Epithelial cell of alveolus of lung (primary cell): ENCODE measurements around the gene RASAL3. TPM values are rescaled to one million over a fixed set of nuclear protein-coding genes. Genes with fewer than 3 reads are reported as not detected.

Source experiments
- total RNA-seq: library from RNA; depleted of rRNA; stranded (reverse); fragments of >200 nt; gene quantifications from 2 replicates; pipeline ENCODE4 v1.2.1, GENCODE V29; 2015

RASAL3 gene
- total RNA-seq, result 0.32 and 0.52 TPM in 2 replicates

GRCh38 chr19:15464394-15465385 lies at the start of gene RASAL3:
Gene RASAL3, minus strand, starts transcription at chr19:15464544. Its CDS starts 186 bp downstream, at chr19:15464358.

GRCh38 chr19:15508035-15508710 lies 43.8 kb upstream of the RASAL3 start, which contains the start of gene CYP4F22:
Gene CYP4F22, plus strand, starts transcription at chr19:15508525. Its CDS starts 16,812 bp downstream, at chr19:15525337.

GRCh38 chr19:15479391-15480345 lies 15.3 kb upstream of the RASAL3 start, which contains the start of gene PGLYRP2:
Gene PGLYRP2, minus strand, starts transcription at chr19:15479501. Its CDS starts 130 bp downstream, at chr19:15479371.

GRCh38 chr19:15449620-15450527 lies 14.5 kb downstream of the RASAL3 start, which contains the start of gene WIZ:
Gene WIZ, minus strand, starts transcription at chr19:15449956. Its CDS starts 1,649 bp downstream, at chr19:15448307.

GRCh38 chr19:15418579-15419412 lies 45.5 kb downstream of the RASAL3 start, which contains the start of gene AKAP8L:
Gene AKAP8L, minus strand, starts transcription at chr19:15418988. Its CDS starts 65 bp downstream, at chr19:15418923.

Other genes with a start within 250 kb of the RASAL3 start
- 0.26 TPM in 1 of 2 replicates, not detected in the other for gene EPHX3, start 232.1 kb downstream of the RASAL3 start, total RNA-seq
- gene BRD4, start 132.0 kb downstream of the RASAL3 start, total RNA-seq, result 17.5 and 32.6 TPM in 2 replicates
- 12.0 and 17.2 TPM in 2 replicates for gene AKAP8, start 84.8 kb downstream of the RASAL3 start, total RNA-seq
- 44.9 and 95.8 TPM in 2 replicates for gene AKAP8L, start 45.6 kb downstream of the RASAL3 start, total RNA-seq
- 34.4 and 37.8 TPM in 2 replicates for gene WIZ, start 14.6 kb downstream of the RASAL3 start, total RNA-seq
- gene PGLYRP2, start 15.0 kb upstream of the RASAL3 start, total RNA-seq, result not detected in 2 replicates
- not detected in 2 replicates for gene CYP4F22, start 44.0 kb upstream of the RASAL3 start, total RNA-seq
- not detected in 2 replicates for gene CYP4F8, start 150.7 kb upstream of the RASAL3 start, total RNA-seq
- 0.13 TPM in 1 of 2 replicates, not detected in the other for gene CYP4F3, start 176.4 kb upstream of the RASAL3 start, total RNA-seq
- not detected in 2 replicates for gene CYP4F12, start 208.5 kb upstream of the RASAL3 start, total RNA-seq